HG02970 (cell line): Measurements from ENCODE around the gene ZDHHC17.

Experiments used
- ATAC-seq: cut with Tn5 transposase; IDR thresholded peaks from one replicate; pipeline ENCODE4 v1.9.1; 2021; ENCODE audit warnings: mild to moderate bottlenecking, moderate library complexity, moderate number of reproducible peaks; ENCODE audit not compliant: unreplicated experiment, low FRiP score

The ZDHHC17 gene

GRCh38 chr12:76901628-76902380 lies 137.9 kb downstream of the ZDHHC17 start:
- no peak for ATAC-seq
